HepG2 (cell line): ENCODE measurements around the gene ATP5F1E. TPM values are rescaled to one million over a fixed set of nuclear protein-coding genes. Genes with fewer than 3 reads are reported as not detected.

ENCODE experiments used
- ATAD3A ChIP-seq: sonication (generic); formaldehyde crosslinking; IDR thresholded peaks from 2 replicates; pipeline ENCODE4 v1.4.0; 2020; ENCODE audit warnings: missing genetic modification reagents
- GATAD1 ChIP-seq: IDR thresholded peaks from 2 replicates; pipeline ENCODE4 v1.6.1; 2016; ENCODE audit warnings: missing genetic modification reagents, missing compliant biosample characterization
- HIC2 ChIP-seq: sonication (generic); formaldehyde crosslinking; IDR thresholded peaks from 2 replicates; pipeline ENCODE4 v1.9.0; 2022; ENCODE audit warnings: low read depth, missing genetic modification reagents
- HMGA1 ChIP-seq: sonication (generic); formaldehyde crosslinking; conservative IDR thresholded peaks from 2 replicates; pipeline ENCODE4 v1.4.0; 2020; ENCODE audit warnings: missing genetic modification reagents
- HOXA5 ChIP-seq: sonication (generic); formaldehyde crosslinking; IDR thresholded peaks from 2 replicates; pipeline ENCODE4 v1.4.0; 2020; ENCODE audit warnings: missing genetic modification reagents
- KMT2A ChIP-seq: sonication (generic); formaldehyde crosslinking; IDR thresholded peaks from 2 replicates; pipeline ENCODE4 v1.4.0; 2020; ENCODE audit warnings: missing genetic modification reagents
- MXI1 ChIP-seq: IDR thresholded peaks from 3 replicates; pipeline ENCODE4 v1.6.1; 2012; ENCODE audit warnings: low read depth, low read length, inconsistent platforms, borderline replicate concordance
- PRMT3 ChIP-seq: sonication (generic); formaldehyde crosslinking; IDR thresholded peaks from 2 replicates; pipeline ENCODE4 v1.8.1; 2022; ENCODE audit warnings: low read depth, mild to moderate bottlenecking, moderate library complexity, missing genetic modification reagents, borderline replicate concordance
- SRY ChIP-seq: sonication (generic); formaldehyde crosslinking; IDR thresholded peaks from 2 replicates; pipeline ENCODE4 v1.8.0; 2022; ENCODE audit warnings: mild to moderate bottlenecking, missing genetic modification reagents
- TAF15 ChIP-seq: fragments of 200-400 bp; formaldehyde crosslinking; IDR thresholded peaks from one replicate; pipeline ENCODE4 v1.6.1; 2018; ENCODE audit warnings: mild to moderate bottlenecking, low read depth, low read length; ENCODE audit not compliant: poor library complexity, severe bottlenecking
- TMF1 ChIP-seq: sonication (generic); formaldehyde crosslinking; IDR thresholded peaks from 2 replicates; pipeline ENCODE4 v1.8.1; 2022; ENCODE audit warnings: low read depth, missing genetic modification reagents
- TRIM24 ChIP-seq: sonication (generic); formaldehyde crosslinking; IDR thresholded peaks from 2 replicates; pipeline ENCODE4 v1.8.0; 2022; ENCODE audit warnings: mild to moderate bottlenecking, missing genetic modification reagents
- U2AF1 ChIP-seq: fragments of 200-400 bp; formaldehyde crosslinking; optimal IDR thresholded peaks from 2 replicates; pipeline ENCODE3; 2017; ENCODE audit warnings: mild to moderate bottlenecking, low read depth, low read length
- ZFP36L2 ChIP-seq: sonication (generic); formaldehyde crosslinking; IDR thresholded peaks from 2 replicates; pipeline ENCODE4 v1.4.0; 2020; ENCODE audit warnings: missing genetic modification reagents
- ZNF143 ChIP-seq: sonication (generic); formaldehyde crosslinking; IDR thresholded peaks from 2 replicates; pipeline ENCODE4 v1.4.0; 2020; ENCODE audit warnings: missing genetic modification reagents
- ZNF207 ChIP-seq: fragments of 450-650 bp; IDR thresholded peaks from 2 replicates; pipeline ENCODE4 v1.6.1; 2016; ENCODE audit warnings: antibody characterized with exemption, borderline replicate concordance
- ZNF232 ChIP-seq: sonication (generic); formaldehyde crosslinking; IDR thresholded peaks from 2 replicates; pipeline ENCODE4 v1.4.0; 2020; ENCODE audit warnings: missing genetic modification reagents, borderline replicate concordance
- ZNF577 ChIP-seq: sonication (generic); formaldehyde crosslinking; IDR thresholded peaks from 2 replicates; pipeline ENCODE4 v1.4.0; 2020; ENCODE audit warnings: mild to moderate bottlenecking, low read depth, missing genetic modification reagents, borderline replicate concordance
- ZNF598 ChIP-seq: sonication (generic); formaldehyde crosslinking; IDR thresholded peaks from 2 replicates; pipeline ENCODE4 v1.5.1; 2020; ENCODE audit warnings: mild to moderate bottlenecking, missing genetic modification reagents, borderline replicate concordance
- ZNF616 ChIP-seq: sonication (generic); formaldehyde crosslinking; IDR thresholded peaks from 2 replicates; pipeline ENCODE4 v1.5.0; 2020; ENCODE audit warnings: low read depth, mild to moderate bottlenecking, missing genetic modification reagents
- polyA plus RNA-seq, 8 experiments: library from polyadenylated mRNA; depleted of rRNA in 3 of 8; stranded (reverse) in 7 of 8; unstranded in 1 of 8; fragments of >200 nt; fragmentation: Illumina TruSeq in 4 of 8; extraction: Trizol in 4 of 8; gene quantifications; 2 replicates each; pipeline versions ENCODE4 v1.2.1 to v1.2.3, GENCODE V29; 2011 to 2016; ENCODE audit warnings: low read depth in 4 of 8, missing spikeins in 1 of 8, mixed read lengths in 1 of 8; ENCODE audit not compliant: insufficient read depth in 1 of 8
- total RNA-seq, 5 experiments: library from RNA; depleted of rRNA; stranded (reverse); fragments of >200 nt; fragmentation: Illumina TruSeq; extraction: Trizol; gene quantifications; 2 replicates each; pipeline ENCODE4 v1.2.3, GENCODE V29; 2016; ENCODE audit warnings: low read depth in 1 of 5
- TF ChIP-seq, protein P1 (sequence below): IDR thresholded peaks from 2 replicates; pipeline ENCODE4 v1.6.1; 2018; ENCODE audit warnings: missing genetic modification reagents
- TF ChIP-seq, protein P2 (sequence below): sonication (generic); formaldehyde crosslinking; conservative IDR thresholded peaks from 2 replicates; pipeline ENCODE4 v1.4.0; 2020; ENCODE audit warnings: missing genetic modification reagents
- TF ChIP-seq, protein P3 (sequence below): fragments of 450-650 bp; IDR thresholded peaks from 2 replicates; pipeline ENCODE4 v1.6.1; 2017; ENCODE audit warnings: mild to moderate bottlenecking

ATP5F1E gene
- total and polyA plus RNA-seq, 2 of the 13 experiments (the other 11 are each of a cell fraction or from before 2014, with no cell fraction given) = 121 to 134 TPM

DNA sequence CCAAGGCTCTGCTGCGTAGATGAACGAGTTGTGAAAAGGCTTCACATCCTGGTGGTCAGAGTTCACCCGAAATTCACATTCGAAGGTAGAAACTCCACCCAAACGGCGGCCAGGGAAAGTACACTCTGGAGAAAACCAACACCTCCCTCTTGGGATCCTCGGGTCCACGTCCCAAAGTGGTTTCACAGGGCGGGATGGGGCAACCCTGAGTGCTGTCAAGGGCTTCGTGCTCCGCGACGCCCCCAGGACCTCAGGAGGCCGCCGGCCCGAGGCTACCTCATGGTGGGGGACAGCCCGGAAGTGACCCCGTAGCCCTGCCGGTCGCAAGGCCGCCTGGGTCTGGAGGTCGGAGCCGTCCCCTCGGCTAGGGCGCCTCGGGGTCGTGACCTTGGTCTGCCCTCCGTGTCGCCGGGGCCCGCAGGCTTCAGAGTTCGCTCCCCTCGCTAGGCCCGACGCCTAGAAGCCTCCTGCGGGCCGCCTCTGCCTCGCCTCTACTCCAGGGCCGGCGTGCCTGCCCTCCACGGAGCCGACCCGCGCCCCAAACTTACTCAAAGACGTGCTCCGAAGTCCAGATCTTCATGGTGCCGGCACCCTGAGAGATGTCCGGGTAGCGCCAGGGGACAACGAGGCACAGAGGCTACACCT, 10.1 kb upstream of the ATP5F1E start, which contains the start of gene PRELID3B (continued):
- TF ChIP-seq ZNF143 = peak; percentile 62; the same call in 1 of the 2 replicates
- no peak for TF ChIP-seq ZNF598
- no peak for TF ChIP-seq ZNF207
- TF ChIP-seq SRY (CRISPR knock-in tag) = peak; percentile 95
- TF ChIP-seq ZFP36L2 (CRISPR knock-in tag) = no peak
- no peak for TF ChIP-seq ZNF616
- no peak for TF ChIP-seq TAF15
- no peak for TF ChIP-seq U2AF1
- peak; percentile 64; the same call in 1 of the 2 replicates for TF ChIP-seq KMT2A (CRISPR knock-in tag)
- no peak; the same call in 1 of the 2 replicates for TF ChIP-seq GATAD1 (CRISPR knock-in tag)
- TF ChIP-seq ZNF577 (CRISPR knock-in tag) = no peak
- TF ChIP-seq ATAD3A (CRISPR knock-in tag) = no peak
- 0 out of 2 replicates have a peak, but pooled peaks have one; percentile 33 for TF ChIP-seq ZNF232 (CRISPR knock-in tag)
- no peak for TF ChIP-seq PRMT3 (CRISPR knock-in tag)
- TF ChIP-seq MXI1 = no peak
- TF ChIP-seq, protein P1, sequence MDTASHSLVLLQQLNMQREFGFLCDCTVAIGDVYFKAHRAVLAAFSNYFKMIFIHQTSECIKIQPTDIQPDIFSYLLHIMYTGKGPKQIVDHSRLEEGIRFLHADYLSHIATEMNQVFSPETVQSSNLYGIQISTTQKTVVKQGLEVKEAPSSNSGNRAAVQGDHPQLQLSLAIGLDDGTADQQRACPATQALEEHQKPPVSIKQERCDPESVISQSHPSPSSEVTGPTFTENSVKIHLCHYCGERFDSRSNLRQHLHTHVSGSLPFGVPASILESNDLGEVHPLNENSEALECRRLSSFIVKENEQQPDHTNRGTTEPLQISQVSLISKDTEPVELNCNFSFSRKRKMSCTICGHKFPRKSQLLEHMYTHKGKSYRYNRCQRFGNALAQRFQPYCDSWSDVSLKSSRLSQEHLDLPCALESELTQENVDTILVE (CRISPR knock-in tag) = no peak
- TF ChIP-seq, protein P2, sequence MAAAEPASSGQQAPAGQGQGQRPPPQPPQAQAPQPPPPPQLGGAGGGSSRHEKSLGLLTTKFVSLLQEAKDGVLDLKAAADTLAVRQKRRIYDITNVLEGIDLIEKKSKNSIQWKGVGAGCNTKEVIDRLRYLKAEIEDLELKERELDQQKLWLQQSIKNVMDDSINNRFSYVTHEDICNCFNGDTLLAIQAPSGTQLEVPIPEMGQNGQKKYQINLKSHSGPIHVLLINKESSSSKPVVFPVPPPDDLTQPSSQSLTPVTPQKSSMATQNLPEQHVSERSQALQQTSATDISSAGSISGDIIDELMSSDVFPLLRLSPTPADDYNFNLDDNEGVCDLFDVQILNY (CRISPR knock-in tag) = no peak
- TF ChIP-seq HIC2 (CRISPR knock-in tag) = peak; percentile 45; the same call in 1 of the 2 replicates
- no peak for TF ChIP-seq HOXA5 (CRISPR knock-in tag)
- TF ChIP-seq, protein P3, sequence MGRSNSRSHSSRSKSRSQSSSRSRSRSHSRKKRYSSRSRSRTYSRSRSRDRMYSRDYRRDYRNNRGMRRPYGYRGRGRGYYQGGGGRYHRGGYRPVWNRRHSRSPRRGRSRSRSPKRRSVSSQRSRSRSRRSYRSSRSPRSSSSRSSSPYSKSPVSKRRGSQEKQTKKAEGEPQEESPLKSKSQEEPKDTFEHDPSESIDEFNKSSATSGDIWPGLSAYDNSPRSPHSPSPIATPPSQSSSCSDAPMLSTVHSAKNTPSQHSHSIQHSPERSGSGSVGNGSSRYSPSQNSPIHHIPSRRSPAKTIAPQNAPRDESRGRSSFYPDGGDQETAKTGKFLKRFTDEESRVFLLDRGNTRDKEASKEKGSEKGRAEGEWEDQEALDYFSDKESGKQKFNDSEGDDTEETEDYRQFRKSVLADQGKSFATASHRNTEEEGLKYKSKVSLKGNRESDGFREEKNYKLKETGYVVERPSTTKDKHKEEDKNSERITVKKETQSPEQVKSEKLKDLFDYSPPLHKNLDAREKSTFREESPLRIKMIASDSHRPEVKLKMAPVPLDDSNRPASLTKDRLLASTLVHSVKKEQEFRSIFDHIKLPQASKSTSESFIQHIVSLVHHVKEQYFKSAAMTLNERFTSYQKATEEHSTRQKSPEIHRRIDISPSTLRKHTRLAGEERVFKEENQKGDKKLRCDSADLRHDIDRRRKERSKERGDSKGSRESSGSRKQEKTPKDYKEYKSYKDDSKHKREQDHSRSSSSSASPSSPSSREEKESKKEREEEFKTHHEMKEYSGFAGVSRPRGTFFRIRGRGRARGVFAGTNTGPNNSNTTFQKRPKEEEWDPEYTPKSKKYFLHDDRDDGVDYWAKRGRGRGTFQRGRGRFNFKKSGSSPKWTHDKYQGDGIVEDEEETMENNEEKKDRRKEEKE = no peak
- no peak for TF ChIP-seq TRIM24 (CRISPR knock-in tag)
- no peak for TF ChIP-seq TMF1 (CRISPR knock-in tag)
- TF ChIP-seq HMGA1 (CRISPR knock-in tag) = no peak
